GM23338 (cell line): ENCODE measurements around the gene MYO1D. TPM values are rescaled to one million over a fixed set of nuclear protein-coding genes. Genes with fewer than 3 reads are reported as not detected.

ENCODE experiments used
- ATAC-seq: fragments of 200-7000 bp; cut with Tn5 transposase; 3 replicates; pipeline ENCODE4 v1.9.1; 2020
- DNase-seq: peaks from one replicate; pipeline ENCODE4 v3.0.0-alpha.2; 2015; ENCODE audit warnings: low spot score
- H2AFZ ChIP-seq: fragments of 200-600 bp; sonication (generic); 2 replicates; pipeline ENCODE4 v1.8.0; 2016; ENCODE audit warnings: antibody characterized with exemption, mild to moderate bottlenecking, moderate library complexity
- H3F3A ChIP-seq: fragments of 200-600 bp; sonication (generic); replicated peaks from 2 replicates; pipeline ENCODE4 v1.8.0; 2017; ENCODE audit warnings: antibody characterized with exemption, mixed run types, low read depth
- H3K27ac ChIP-seq: fragments of 200-600 bp; sonication (generic); 2 replicates; pipeline ENCODE4 v1.6.1; 2016; ENCODE audit warnings: low read depth
- H3K27me3 ChIP-seq: fragments of 200-600 bp; sonication (generic); 2 replicates; pipeline ENCODE4 v1.8.0; 2016; ENCODE audit warnings: mild to moderate bottlenecking, mixed run types, moderate library complexity; ENCODE audit not compliant: insufficient read depth
- H3K36me3 ChIP-seq: fragments of 200-600 bp; sonication (generic); 2 replicates; pipeline ENCODE4 v1.8.0; 2016; ENCODE audit warnings: mild to moderate bottlenecking; ENCODE audit not compliant: insufficient read depth
- H3K4me1 ChIP-seq: fragments of 200-600 bp; sonication (generic); 2 replicates; pipeline ENCODE4 v1.8.0; 2016; ENCODE audit warnings: mild to moderate bottlenecking, moderate library complexity; ENCODE audit not compliant: insufficient read depth
- H3K4me2 ChIP-seq: fragments of 200-600 bp; sonication (generic); 2 replicates; pipeline ENCODE4 v1.7.1; 2017; ENCODE audit warnings: mixed run types
- H3K4me3 ChIP-seq: fragments of 200-600 bp; sonication (generic); 2 replicates; pipeline ENCODE4 v1.6.1; 2016; ENCODE audit warnings: mixed run types
- H3K79me2 ChIP-seq: fragments of 200-600 bp; sonication (generic); replicated peaks from 2 replicates; pipeline ENCODE4 v1.8.0; 2017; ENCODE audit warnings: mild to moderate bottlenecking; ENCODE audit not compliant: insufficient read depth
- H3K9me2 ChIP-seq: fragments of 200-600 bp; sonication (generic); 2 replicates; pipeline ENCODE4 v1.8.0; 2017; ENCODE audit not compliant: insufficient read depth
- H4K20me1 ChIP-seq: fragments of 200-600 bp; sonication (generic); replicated peaks from 2 replicates; pipeline ENCODE4 v1.8.0; 2017; ENCODE audit warnings: mild to moderate bottlenecking; ENCODE audit not compliant: insufficient read depth
- H3K27ac Mint-ChIP-seq: 2 replicates; pipeline ENCODE4 v1.8.0; 2020; ENCODE audit warnings: inconsistent platforms, mild to moderate bottlenecking, moderate library complexity, mixed read lengths
- H3K27me3 Mint-ChIP-seq: 3 replicates; pipeline ENCODE4 v1.8.0; 2022; ENCODE audit warnings: low read depth, mild to moderate bottlenecking, moderate library complexity, mixed read lengths, inconsistent platforms; ENCODE audit not compliant: insufficient read depth, poor library complexity
- H3K36me3 Mint-ChIP-seq: 3 replicates; pipeline ENCODE4 v1.8.0; 2021; ENCODE audit warnings: low read depth, mild to moderate bottlenecking, inconsistent platforms, moderate library complexity, mixed read lengths
- H3K4me1 Mint-ChIP-seq: 3 replicates; pipeline ENCODE4 v1.8.0; 2020; ENCODE audit warnings: mild to moderate bottlenecking, inconsistent platforms, mixed read lengths
- H3K4me3 Mint-ChIP-seq: 3 replicates; pipeline ENCODE4 v1.8.0; 2021; ENCODE audit warnings: moderate library complexity, mild to moderate bottlenecking, inconsistent platforms, mixed read lengths
- H3K9me3 Mint-ChIP-seq: 3 replicates; pipeline ENCODE4 v1.8.0; 2020; ENCODE audit warnings: moderate library complexity, mild to moderate bottlenecking, inconsistent platforms, mixed read lengths
- CREB1 ChIP-seq: fragments of 250-450 bp; sonication (Bioruptor Pico); IDR thresholded peaks from 2 replicates; pipeline ENCODE4 v1.5.0; 2020; ENCODE audit warnings: low read depth, mild to moderate bottlenecking, moderate library complexity
- ETS1 ChIP-seq: IDR thresholded peaks from 2 replicates; pipeline ENCODE4 v1.6.1; 2016; ENCODE audit warnings: antibody characterized with exemption
- EZH2 ChIP-seq: fragments of 200-600 bp; sonication (generic); IDR thresholded peaks from one replicate; pipeline ENCODE4 v1.8.0; 2017; ENCODE audit warnings: antibody characterized with exemption, mild to moderate bottlenecking, low read depth; ENCODE audit not compliant: unreplicated experiment
- EZH2phosphoT487 ChIP-seq: fragments of 200-600 bp; sonication (generic); IDR thresholded peaks from one replicate; pipeline ENCODE4 v1.8.1; 2018; ENCODE audit warnings: antibody characterized with exemption; ENCODE audit not compliant: unreplicated experiment
- JUNB ChIP-seq: IDR thresholded peaks from one replicate; pipeline ENCODE4 v1.6.1; 2016; ENCODE audit warnings: antibody characterized with exemption; ENCODE audit not compliant: unreplicated experiment
- NANOG ChIP-seq: IDR thresholded peaks from 2 replicates; pipeline ENCODE4 v1.6.1; 2016; ENCODE audit warnings: antibody characterized with exemption, borderline replicate concordance
- POLR2AphosphoS5 ChIP-seq: IDR thresholded peaks from 2 replicates; pipeline ENCODE4 v1.6.1; 2016; ENCODE audit warnings: antibody characterized with exemption, low read depth
- REST ChIP-seq: IDR thresholded peaks from one replicate; pipeline ENCODE4 v1.6.1; 2018; ENCODE audit warnings: antibody characterized with exemption; ENCODE audit not compliant: unreplicated experiment
- STAT1 ChIP-seq: IDR thresholded peaks from one replicate; pipeline ENCODE4 v1.6.1; 2016; ENCODE audit warnings: antibody characterized with exemption; ENCODE audit not compliant: unreplicated experiment
- ZNF114 ChIP-seq: fragments of 250-450 bp; sonication (Bioruptor Pico); IDR thresholded peaks from 2 replicates; pipeline ENCODE4 v1.5.0; 2020; ENCODE audit warnings: mild to moderate bottlenecking, moderate library complexity
- ZNF331 ChIP-seq: fragments of 250-450 bp; sonication (Bioruptor Pico); IDR thresholded peaks from 2 replicates; pipeline ENCODE4 v1.5.0; 2020; ENCODE audit warnings: low read depth, mild to moderate bottlenecking, moderate library complexity
- ZNF462 ChIP-seq: fragments of 250-450 bp; sonication (Bioruptor Pico); IDR thresholded peaks from 2 replicates; pipeline ENCODE4 v1.5.0; 2020; ENCODE audit warnings: mild to moderate bottlenecking, moderate library complexity
- polyA plus RNA-seq: library from polyadenylated mRNA; unstranded; fragments of >200 nt; fragmentation: Nextera tagmentation; extraction: Ambion mirVana; gene quantifications from 2 replicates; pipeline ENCODE4 v1.2.1, GENCODE V29; 2016
- total RNA-seq: library from RNA; depleted of rRNA; stranded (reverse); fragments of >200 nt; shearing (Covaris generic); gene quantifications from 2 replicates; pipeline ENCODE4 v1.2.3, GENCODE V29; 2014
- TF ChIP-seq, protein P1 (sequence below), 2 experiments: fragments of 200-600 bp in 1 of 2; sonication (generic) in 1 of 2; conservative IDR thresholded peaks; 2 replicates each; pipeline versions ENCODE4 v1.5.1 to v1.6.1; 2016 to 2017; ENCODE audit warnings: antibody characterized with exemption in 2 of 2, low read depth in 2 of 2, mild to moderate bottlenecking in 2 of 2, moderate library complexity in 1 of 2

MYO1D gene
- total and polyA plus RNA-seq, 2 experiments from 2014 or later, result 8.6 to 28.6 TPM

GRCh38 chr17:32907583-32907982 is 30.7 kb upstream of the MYO1D start:
- Mint-ChIP-seq H3K4me1 (peaks cover 9% of the 10 kb centered on the region), H3K9me3 (0 out of 3 replicates have a peak, but pooled peaks cover 2% of the 10 kb centered on the region), H3K4me3 (no peak overlapping the region), H3K27me3 (peaks cover 2% of the 10 kb centered on the region), H3K27ac (no peak overlapping the region), H3K36me3 (no peaks in the 10 kb centered on the region)
- Histone ChIP-seq H3K79me2 (no peaks in the 10 kb centered on the region), H3K4me1 (peaks cover 4% of the 10 kb centered on the region), H3K27ac (no peak overlapping the region), H3K36me3 (no peaks in the 10 kb centered on the region), H3F3A (0 out of 2 replicates have a peak, but pooled peaks cover under 1% of the 10 kb centered on the region), H2AFZ (no peak overlapping the region), H4K20me1 (no peaks in the 10 kb centered on the region), H3K9me2 (no peaks in the 10 kb centered on the region), H3K4me2 (no peak overlapping the region), H3K27me3 (no peaks in the 10 kb centered on the region), H3K4me3 (no peak overlapping the region)
- ATAC-seq, result no peak
- no peak for TF ChIP-seq ZNF462 (CRISPR knock-in tag)
- no peak for TF ChIP-seq REST
- TF ChIP-seq ETS1, result no peak
- TF ChIP-seq EZH2phosphoT487, result no peak
- no peak for TF ChIP-seq EZH2
- TF ChIP-seq CREB1 (CRISPR knock-in tag), result no peak
- TF ChIP-seq POLR2AphosphoS5, result no peak
- TF ChIP-seq NANOG, result no peak
- TF ChIP-seq, protein P1, sequence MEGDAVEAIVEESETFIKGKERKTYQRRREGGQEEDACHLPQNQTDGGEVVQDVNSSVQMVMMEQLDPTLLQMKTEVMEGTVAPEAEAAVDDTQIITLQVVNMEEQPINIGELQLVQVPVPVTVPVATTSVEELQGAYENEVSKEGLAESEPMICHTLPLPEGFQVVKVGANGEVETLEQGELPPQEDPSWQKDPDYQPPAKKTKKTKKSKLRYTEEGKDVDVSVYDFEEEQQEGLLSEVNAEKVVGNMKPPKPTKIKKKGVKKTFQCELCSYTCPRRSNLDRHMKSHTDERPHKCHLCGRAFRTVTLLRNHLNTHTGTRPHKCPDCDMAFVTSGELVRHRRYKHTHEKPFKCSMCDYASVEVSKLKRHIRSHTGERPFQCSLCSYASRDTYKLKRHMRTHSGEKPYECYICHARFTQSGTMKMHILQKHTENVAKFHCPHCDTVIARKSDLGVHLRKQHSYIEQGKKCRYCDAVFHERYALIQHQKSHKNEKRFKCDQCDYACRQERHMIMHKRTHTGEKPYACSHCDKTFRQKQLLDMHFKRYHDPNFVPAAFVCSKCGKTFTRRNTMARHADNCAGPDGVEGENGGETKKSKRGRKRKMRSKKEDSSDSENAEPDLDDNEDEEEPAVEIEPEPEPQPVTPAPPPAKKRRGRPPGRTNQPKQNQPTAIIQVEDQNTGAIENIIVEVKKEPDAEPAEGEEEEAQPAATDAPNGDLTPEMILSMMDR (conservative IDR thresholded peaks at IDR 0.05; ENCODE audit: low read depth in 2 of 2), result no peak
- TF ChIP-seq ZNF331 (CRISPR knock-in tag), result no peak
- no peak for TF ChIP-seq ZNF114
- TF ChIP-seq JUNB, result no peak
- TF ChIP-seq STAT1, result no peak
- no peak for DNase-seq
